Globus pallidus (tissue), 1 donor: ENCODE data around the gene GNAO1.
A peak's percentile ranks its signal among the peaks of the same experiment; 100 is the strongest.

Experiments
- DNase-seq: peaks from one replicate; pipeline ENCODE4 v3.0.0-alpha.2; 2015; ENCODE audit warnings: low spot score

GNAO1 gene

GRCh38 chr16:56289862-56290261 lies 98.6 kb downstream of the GNAO1 start:
- DNase-seq: no peak

- DNase-seq: no peak
Observed at GRCh38 chr16:56294014-56294413, 102.7 kb downstream of the GNAO1 start.

- DNase-seq: no peak
Observed at GRCh38 chr16:56294579-56294978, 103.3 kb downstream of the GNAO1 start.

GRCh38 chr16:56295059-56295665 lies 103.9 kb downstream of the GNAO1 start:
- no peak for DNase-seq

GRCh38 chr16:56295739-56296527 lies 104.6 kb downstream of the GNAO1 start:
- DNase-seq: peak; percentile 74

GRCh38 chr16:56297684-56298083 lies 106.4 kb downstream of the GNAO1 start:
- DNase-seq: no peak

GRCh38 chr16:56298116-56298515 lies 106.8 kb downstream of the GNAO1 start:
- no peak for DNase-seq

GRCh38 chr16:56298948-56299596 lies 107.8 kb downstream of the GNAO1 start:
- DNase-seq: peak; percentile 97

- peak; percentile 69 for DNase-seq
Observed at GRCh38 chr16:56300242-56300623, 108.9 kb downstream of the GNAO1 start.

GRCh38 chr16:56300891-56301850 lies 109.9 kb downstream of the GNAO1 start:
- DNase-seq: peak; percentile 82

- DNase-seq: no peak
Observed at GRCh38 chr16:56302506-56302905, 111.2 kb downstream of the GNAO1 start.

GRCh38 chr16:56303066-56303715 lies 111.9 kb downstream of the GNAO1 start:
- DNase-seq: peak; percentile 77

GRCh38 chr16:56303880-56304279 lies 112.6 kb downstream of the GNAO1 start:
- DNase-seq: no peak

- no peak for DNase-seq
Observed at GRCh38 chr16:56305956-56306565, 114.8 kb downstream of the GNAO1 start.

GRCh38 chr16:56306690-56307533 lies 115.6 kb downstream of the GNAO1 start:
- no peak for DNase-seq

GRCh38 chr16:56307534-56307873 lies 116.2 kb downstream of the GNAO1 start:
- DNase-seq: no peak

GRCh38 chr16:56309008-56309407 lies 117.7 kb downstream of the GNAO1 start:
- DNase-seq: no peak

GRCh38 chr16:56310690-56311089 lies 119.4 kb downstream of the GNAO1 start:
- no peak for DNase-seq

GRCh38 chr16:56311208-56312027 lies 120.1 kb downstream of the GNAO1 start:
- no peak for DNase-seq

GRCh38 chr16:56312028-56312300 lies 120.7 kb downstream of the GNAO1 start:
- no peak for DNase-seq
